Endothelial cell (in vitro differentiated cells): ENCODE data around the gene PHF2. TPM values are rescaled to one million over a fixed set of nuclear protein-coding genes. Genes with fewer than 3 reads are reported as not detected.
A peak's percentile ranks its signal among the peaks of the same experiment; 100 is the strongest.

ENCODE experiments used
- DNase-seq: peaks from one replicate; pipeline ENCODE4 v3.0.0; 2021; ENCODE audit warnings: low spot score
- H3K27ac Mint-ChIP-seq: one replicate; pipeline ENCODE4 v1.8.0; 2021; ENCODE audit warnings: mixed read lengths, inconsistent platforms; ENCODE audit not compliant: unreplicated experiment
- H3K27me3 Mint-ChIP-seq: one replicate; pipeline ENCODE4 v1.8.0; 2021; ENCODE audit warnings: mild to moderate bottlenecking, moderate library complexity, mixed read lengths, inconsistent platforms; ENCODE audit not compliant: unreplicated experiment
- H3K36me3 Mint-ChIP-seq: one replicate; pipeline ENCODE4 v1.8.0; 2021; ENCODE audit warnings: mild to moderate bottlenecking, low read depth, mixed read lengths, inconsistent platforms; ENCODE audit not compliant: unreplicated experiment
- H3K4me1 Mint-ChIP-seq: one replicate; pipeline ENCODE4 v1.8.0; 2021; ENCODE audit warnings: mild to moderate bottlenecking, mixed read lengths, inconsistent platforms; ENCODE audit not compliant: unreplicated experiment
- H3K4me3 Mint-ChIP-seq: one replicate; pipeline ENCODE4 v1.8.0; 2021; ENCODE audit warnings: mild to moderate bottlenecking, mixed read lengths, inconsistent platforms; ENCODE audit not compliant: unreplicated experiment
- H3K9me3 Mint-ChIP-seq: one replicate; pipeline ENCODE4 v1.8.0; 2021; ENCODE audit warnings: mixed read lengths, inconsistent platforms; ENCODE audit not compliant: unreplicated experiment
- CTCF ChIP-seq: fragments of 200-600 bp; sonication (generic); IDR thresholded peaks from one replicate; pipeline ENCODE4 v1.5.0; 2021; ENCODE audit warnings: antibody characterized with exemption; ENCODE audit not compliant: unreplicated experiment
- total RNA-seq: library from RNA; stranded (reverse); fragmentation: NEBNext Ultra II Directional; extraction: Animal tissue kit (Norgen Biotek cat#: 25700); gene quantifications from one replicate; pipeline ENCODE4 v1.2.1, GENCODE V29; 2021; ENCODE audit not compliant: unreplicated experiment

The PHF2 gene
- total RNA-seq, 1 donor from 2014 or later: 20.9 TPM

GRCh38 chr9:93636667-93637066 lies 60.3 kb downstream of the PHF2 start:
- no peaks in the 10 kb centered on the region for H3K9me3 Mint-ChIP-seq
- H3K27me3 Mint-ChIP-seq: peaks cover 8% of the 10 kb centered on the region
- peaks cover 25% of the 10 kb centered on the region for H3K36me3 Mint-ChIP-seq
- peaks cover 2% of the 10 kb centered on the region for H3K4me1 Mint-ChIP-seq
- no peak overlapping the region for H3K27ac Mint-ChIP-seq
- H3K4me3 Mint-ChIP-seq: no peak overlapping the region
- DNase-seq: no peak
- TF ChIP-seq CTCF: no peak

GRCh38 chr9:93637886-93638285 lies 61.5 kb downstream of the PHF2 start:
- H3K27ac Mint-ChIP-seq: no peak overlapping the region
- H3K27me3 Mint-ChIP-seq: peaks cover 8% of the 10 kb centered on the region
- DNase-seq: no peak
- H3K4me3 Mint-ChIP-seq: peak overlapping the region; percentile 6
- H3K4me1 Mint-ChIP-seq: peaks cover 2% of the 10 kb centered on the region
- H3K36me3 Mint-ChIP-seq: peaks cover 25% of the 10 kb centered on the region
- TF ChIP-seq CTCF: no peak
- H3K9me3 Mint-ChIP-seq: no peaks in the 10 kb centered on the region

- H3K27ac Mint-ChIP-seq: no peak overlapping the region
- no peak overlapping the region for H3K4me3 Mint-ChIP-seq
- peaks cover 8% of the 10 kb centered on the region for H3K27me3 Mint-ChIP-seq
- peaks cover 11% of the 10 kb centered on the region for H3K4me1 Mint-ChIP-seq
- no peak for DNase-seq
- TF ChIP-seq CTCF: no peak
- no peaks in the 10 kb centered on the region for H3K9me3 Mint-ChIP-seq
- peaks cover 35% of the 10 kb centered on the region for H3K36me3 Mint-ChIP-seq
Observed at GRCh38 chr9:93640027-93640426, 63.6 kb downstream of the PHF2 start.

GRCh38 chr9:93642961-93643360 lies 66.6 kb downstream of the PHF2 start:
- H3K9me3 Mint-ChIP-seq: no peaks in the 10 kb centered on the region
- peaks cover 21% of the 10 kb centered on the region for H3K36me3 Mint-ChIP-seq
- TF ChIP-seq CTCF: no peak
- H3K27ac Mint-ChIP-seq: no peak overlapping the region
- no peaks in the 10 kb centered on the region for H3K27me3 Mint-ChIP-seq
- H3K4me3 Mint-ChIP-seq: no peak overlapping the region
- peaks cover 8% of the 10 kb centered on the region for H3K4me1 Mint-ChIP-seq
- no peak for DNase-seq

- Mint-ChIP-seq H3K27ac (no peak overlapping the region), H3K36me3 (peaks cover 21% of the 10 kb centered on the region)
Observed at GRCh38 chr9:93644397-93645088, 68.2 kb downstream of the PHF2 start.

More at GRCh38 chr9:93644397-93645088, 68.2 kb downstream of the PHF2 start:
- no peaks in the 10 kb centered on the region for H3K9me3 Mint-ChIP-seq
- no peak overlapping the region for H3K4me3 Mint-ChIP-seq
- no peak for TF ChIP-seq CTCF
- no peaks in the 10 kb centered on the region for H3K27me3 Mint-ChIP-seq
- DNase-seq: no peak
- peaks cover 8% of the 10 kb centered on the region for H3K4me1 Mint-ChIP-seq
